RKO (cell line): ENCODE results near the gene PTPRK.

Experiments
- DNase-seq: peaks from one replicate; pipeline ENCODE4 v3.0.0-alpha.2; 2016; ENCODE audit warnings: low spot score

Gene PTPRK

GRCh38 chr6:128284128-128284527 lies 236.3 kb downstream of the PTPRK start:
- no peak for DNase-seq

- no peak for DNase-seq
These were observed 237.4 kb downstream of the PTPRK start for GRCh38 chr6:128282961-128283360.

GRCh38 chr6:128280960-128281359 lies 239.4 kb downstream of the PTPRK start:
- DNase-seq = no peak

GRCh38 chr6:128280066-128280465 lies 240.3 kb downstream of the PTPRK start:
- no peak for DNase-seq

- DNase-seq = no peak
These were observed 241.6 kb downstream of the PTPRK start for GRCh38 chr6:128278836-128279235.

GRCh38 chr6:128277379-128277778 lies 243.0 kb downstream of the PTPRK start:
- no peak for DNase-seq

- DNase-seq = no peak
These were observed 244.1 kb downstream of the PTPRK start for GRCh38 chr6:128276311-128276710.

- no peak for DNase-seq
These were observed 244.7 kb downstream of the PTPRK start for GRCh38 chr6:128275681-128276080.

GRCh38 chr6:128275030-128275429 lies 245.4 kb downstream of the PTPRK start:
- DNase-seq = peak; percentile 15

GRCh38 chr6:128271527-128271926 lies 248.9 kb downstream of the PTPRK start:
- no peak for DNase-seq

- DNase-seq = no peak
These were observed 249.4 kb downstream of the PTPRK start for GRCh38 chr6:128271011-128271410.

- no peak for DNase-seq
These were observed 253.5 kb downstream of the PTPRK start for GRCh38 chr6:128266946-128267345.

- no peak for DNase-seq
These were observed 254.7 kb downstream of the PTPRK start for GRCh38 chr6:128265706-128266105.

- no peak for DNase-seq
These were observed 260.4 kb downstream of the PTPRK start for GRCh38 chr6:128259730-128260685.

- DNase-seq = no peak
These were observed 261.2 kb downstream of the PTPRK start for GRCh38 chr6:128259029-128259724.

GRCh38 chr6:128256095-128256494 lies 264.3 kb downstream of the PTPRK start:
- no peak for DNase-seq

GRCh38 chr6:128252341-128253176 lies 267.8 kb downstream of the PTPRK start:
- DNase-seq = no peak

- DNase-seq = no peak
These were observed 268.7 kb downstream of the PTPRK start for GRCh38 chr6:128251445-128252340.

- DNase-seq = no peak
These were observed 269.9 kb downstream of the PTPRK start for GRCh38 chr6:128250370-128251070.

- no peak for DNase-seq
These were observed 271.0 kb downstream of the PTPRK start for GRCh38 chr6:128249429-128249828.
